ENCODE results near the gene CELF2. TPM values are rescaled to one million over a fixed set of nuclear protein-coding genes. Genes with fewer than 3 reads are reported as not detected.

Gene CELF2
- total RNA-seq, 1 experiment from 2014 or later, result not detected

GRCh38 chr10:11148142-11149028 is 130.7 kb downstream of the CELF2 start:
- no peak overlapping the region for H3K27ac Mint-ChIP-seq (ENCODE audit: unreplicated experiment)
- H3K27me3 Mint-ChIP-seq (ENCODE audit: unreplicated experiment), result peaks cover 2% of the 10 kb centered on the region
- BruUV-seq (replicated peaks), result no TSS peak

GRCh38 chr10:11149807-11150141 is 132.1 kb downstream of the CELF2 start:
- Mint-ChIP-seq H3K4me3 (ENCODE audit: low read depth, unreplicated experiment) (no peak overlapping the region), H3K36me3 (ENCODE audit: insufficient read depth, unreplicated experiment) (no peaks in the 10 kb centered on the region), H3K4me1 (ENCODE audit: low read depth, unreplicated experiment) (no peaks in the 10 kb centered on the region), H3K9me3 (ENCODE audit: low read depth, unreplicated experiment) (no peaks in the 10 kb centered on the region), H3K27ac (ENCODE audit: unreplicated experiment) (no peak overlapping the region), H3K27me3 (ENCODE audit: unreplicated experiment) (peaks cover 11% of the 10 kb centered on the region)
- CTCF ChIA-PET, result interaction anchor here (0.5 to 0.6 kb wide), 2 partner anchors 60 to 1866 kb away, joined by 3 read pairs; no protein-coding TSS in a partner anchor
- no TSS peak for BruUV-seq (replicated peaks)
- DNase-seq, result no peak
- TF ChIP-seq CTCF (IDR thresholded peaks at IDR 0.05; ENCODE audit: unreplicated experiment), result no peak
- intact Hi-C loops (cut with micrococcal nuclease; ENCODE audit: unreplicated experiment), result no loop called here

More at GRCh38 chr10:11148142-11149028, 130.7 kb downstream of the CELF2 start:
- Mint-ChIP-seq H3K4me1 (ENCODE audit: low read depth, unreplicated experiment) (no peaks in the 10 kb centered on the region), H3K36me3 (ENCODE audit: insufficient read depth, unreplicated experiment) (no peaks in the 10 kb centered on the region), H3K4me3 (ENCODE audit: low read depth, unreplicated experiment) (no peak overlapping the region), H3K9me3 (ENCODE audit: low read depth, unreplicated experiment) (no peaks in the 10 kb centered on the region)
- TF ChIP-seq CTCF (IDR thresholded peaks at IDR 0.05; ENCODE audit: unreplicated experiment), result no peak
- CTCF ChIA-PET, result no interaction called here
- intact Hi-C loops (cut with micrococcal nuclease; ENCODE audit: unreplicated experiment), result no loop called here
- DNase-seq, result no peak

DNA sequence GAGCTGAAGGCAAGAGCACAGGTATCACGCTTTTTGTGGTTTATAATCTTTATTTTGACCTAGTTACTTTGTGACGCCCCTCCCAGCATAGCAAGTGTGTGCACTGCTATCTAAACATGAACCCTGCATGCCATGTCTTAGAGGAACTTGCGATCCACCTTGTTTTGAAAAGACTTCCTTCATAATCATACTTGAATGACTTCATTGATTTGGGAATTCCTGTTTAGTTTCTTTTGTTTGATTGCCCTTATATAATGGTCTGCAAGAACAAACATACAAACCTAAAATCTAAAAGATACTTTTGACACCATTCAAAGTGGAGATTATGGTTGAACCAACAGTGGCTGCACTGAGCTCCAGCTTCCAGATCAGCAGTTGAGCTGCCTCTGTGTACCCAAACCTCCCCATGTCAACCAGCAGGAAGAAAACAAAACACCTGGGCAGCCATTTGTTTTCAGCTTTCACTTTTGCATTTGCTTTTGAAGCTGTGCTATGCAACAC is 132.6 kb downstream of the CELF2 start:
- no peak for TF ChIP-seq CTCF (IDR thresholded peaks at IDR 0.05; ENCODE audit: unreplicated experiment)
- no peak for DNase-seq
- no peak overlapping the region for H3K27ac Mint-ChIP-seq (ENCODE audit: unreplicated experiment)
- H3K36me3 Mint-ChIP-seq (ENCODE audit: insufficient read depth, unreplicated experiment), result no peaks in the 10 kb centered on the region
- intact Hi-C loops (cut with micrococcal nuclease; ENCODE audit: unreplicated experiment), result no loop called here
- no peaks in the 10 kb centered on the region for H3K9me3 Mint-ChIP-seq (ENCODE audit: low read depth, unreplicated experiment)
- peaks cover 11% of the 10 kb centered on the region for H3K27me3 Mint-ChIP-seq (ENCODE audit: unreplicated experiment)
- H3K4me1 Mint-ChIP-seq (ENCODE audit: low read depth, unreplicated experiment), result no peaks in the 10 kb centered on the region
- CTCF ChIA-PET, result interaction anchor here (0.5 to 0.6 kb wide), 2 partner anchors 60 to 587 kb away, joined by 3 to 5 read pairs; no protein-coding TSS in a partner anchor
- no peak overlapping the region for H3K4me3 Mint-ChIP-seq (ENCODE audit: low read depth, unreplicated experiment)
- no TSS peak for BruUV-seq (replicated peaks)

GRCh38 chr10:11150879-11151415 is 133.3 kb downstream of the CELF2 start:
- CTCF ChIA-PET, result no interaction called here
- BruUV-seq (replicated peaks), result no TSS peak
- Mint-ChIP-seq H3K27ac (ENCODE audit: unreplicated experiment) (no peak overlapping the region), H3K4me3 (ENCODE audit: low read depth, unreplicated experiment) (no peak overlapping the region), H3K9me3 (ENCODE audit: low read depth, unreplicated experiment) (no peaks in the 10 kb centered on the region), H3K27me3 (ENCODE audit: unreplicated experiment) (peaks cover 11% of the 10 kb centered on the region), H3K36me3 (ENCODE audit: insufficient read depth, unreplicated experiment) (no peaks in the 10 kb centered on the region), H3K4me1 (ENCODE audit: low read depth, unreplicated experiment) (no peaks in the 10 kb centered on the region)
- intact Hi-C loops (cut with micrococcal nuclease; ENCODE audit: unreplicated experiment), result no loop called here
- DNase-seq, result no peak
- no peak for TF ChIP-seq CTCF (IDR thresholded peaks at IDR 0.05; ENCODE audit: unreplicated experiment)
